Memory B cell (primary cell): ENCODE results near the gene CBARP.

Experiments used
- ATAC-seq: fragments of 150-1000 bp; cut with Tn5 transposase; 2 replicates; pipeline ENCODE4 v1.10.0; 2021; ENCODE audit warnings: low read depth, mild to moderate bottlenecking, moderate library complexity
- DNase-seq, 2 donors: peaks; one replicate each; pipeline ENCODE4 v3.0.0; 2022; ENCODE audit warnings: low spot score in 2 of 2
- H3K27ac Mint-ChIP-seq: one replicate; pipeline ENCODE4 v1.8.0; 2022; ENCODE audit warnings: mild to moderate bottlenecking, moderate library complexity, mixed read lengths
- H3K27me3 Mint-ChIP-seq: one replicate; pipeline ENCODE4 v1.8.0; 2022; ENCODE audit warnings: mixed read lengths
- H3K36me3 Mint-ChIP-seq: one replicate; pipeline ENCODE4 v1.8.0; 2022; ENCODE audit warnings: mild to moderate bottlenecking, mixed read lengths
- H3K4me1 Mint-ChIP-seq: one replicate; pipeline ENCODE4 v1.8.0; 2022; ENCODE audit warnings: mixed read lengths
- H3K4me3 Mint-ChIP-seq: one replicate; pipeline ENCODE4 v1.8.0; 2022; ENCODE audit warnings: mild to moderate bottlenecking, moderate library complexity, mixed read lengths
- H3K9me3 Mint-ChIP-seq: one replicate; pipeline ENCODE4 v1.8.0; 2022; ENCODE audit warnings: mixed read lengths

Gene CBARP

DNA sequence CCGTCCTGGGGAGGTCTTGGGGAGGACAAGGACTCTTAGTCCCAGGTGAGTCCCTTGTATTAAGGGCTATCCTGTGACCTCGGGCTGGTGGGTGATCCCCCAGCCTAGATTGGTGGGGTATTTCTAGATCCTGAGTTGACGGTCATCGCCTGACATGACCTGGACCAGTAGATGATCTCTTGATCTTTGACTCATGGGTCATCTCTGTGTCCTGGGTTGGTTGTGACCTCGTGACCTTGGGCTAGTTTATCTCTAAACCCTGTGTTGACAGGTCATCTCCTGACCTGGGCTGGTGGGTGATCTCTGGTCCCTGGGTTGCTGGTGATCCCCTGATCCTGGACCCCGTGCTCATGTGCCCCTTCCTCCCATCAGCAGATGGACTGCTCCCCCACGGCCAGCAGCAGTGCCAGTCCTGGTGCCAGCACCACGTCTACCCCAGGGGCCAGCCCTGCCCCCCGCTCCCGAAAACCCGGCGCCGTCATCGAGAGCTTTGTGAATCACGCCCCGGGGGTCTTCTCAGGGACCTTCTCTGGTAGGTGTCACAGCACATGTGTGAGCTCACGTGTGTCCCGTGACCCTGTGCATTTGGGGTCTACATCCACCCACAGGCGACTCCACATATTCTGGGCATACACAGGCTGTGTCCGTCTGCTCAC, 16.9 kb upstream of the CBARP start:
- Mint-ChIP-seq H3K4me1 (peaks cover 15% of the 10 kb centered on the region), H3K27ac (peak overlapping the region; percentile 35), H3K36me3 (peaks cover 17% of the 10 kb centered on the region), H3K27me3 (no peaks in the 10 kb centered on the region), H3K9me3 (no peaks in the 10 kb centered on the region), H3K4me3 (peak overlapping the region; percentile 29)
- no peak for DNase-seq
- ATAC-seq = no peak

DNA sequence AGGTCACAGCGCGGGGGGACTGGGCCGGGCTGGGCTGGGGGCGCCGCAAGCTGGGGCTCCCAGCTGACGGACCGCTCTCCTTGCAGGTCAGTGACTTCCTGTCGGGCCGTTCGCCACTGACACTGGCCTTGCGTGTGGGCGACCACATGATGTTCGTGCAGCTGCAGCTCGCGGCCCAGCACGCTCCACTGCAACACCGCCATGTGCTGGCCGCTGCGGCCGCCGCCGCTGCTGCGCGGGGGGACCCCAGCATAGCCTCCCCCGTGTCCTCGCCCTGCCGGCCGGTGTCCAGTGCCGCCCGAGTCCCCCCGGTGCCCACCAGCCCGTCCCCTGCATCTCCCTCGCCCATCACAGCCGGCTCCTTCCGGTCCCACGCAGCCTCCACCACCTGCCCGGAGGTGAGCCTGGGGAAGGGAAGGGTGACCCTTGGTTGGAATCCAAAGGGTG, 16.3 kb upstream of the CBARP start:
- Mint-ChIP-seq H3K9me3 (no peaks in the 10 kb centered on the region), H3K27me3 (no peaks in the 10 kb centered on the region), H3K4me3 (peak overlapping the region; percentile 11), H3K36me3 (peaks cover 17% of the 10 kb centered on the region), H3K27ac (no peak overlapping the region), H3K4me1 (peaks cover 13% of the 10 kb centered on the region)
- no peak for ATAC-seq
- no peak for DNase-seq

DNA sequence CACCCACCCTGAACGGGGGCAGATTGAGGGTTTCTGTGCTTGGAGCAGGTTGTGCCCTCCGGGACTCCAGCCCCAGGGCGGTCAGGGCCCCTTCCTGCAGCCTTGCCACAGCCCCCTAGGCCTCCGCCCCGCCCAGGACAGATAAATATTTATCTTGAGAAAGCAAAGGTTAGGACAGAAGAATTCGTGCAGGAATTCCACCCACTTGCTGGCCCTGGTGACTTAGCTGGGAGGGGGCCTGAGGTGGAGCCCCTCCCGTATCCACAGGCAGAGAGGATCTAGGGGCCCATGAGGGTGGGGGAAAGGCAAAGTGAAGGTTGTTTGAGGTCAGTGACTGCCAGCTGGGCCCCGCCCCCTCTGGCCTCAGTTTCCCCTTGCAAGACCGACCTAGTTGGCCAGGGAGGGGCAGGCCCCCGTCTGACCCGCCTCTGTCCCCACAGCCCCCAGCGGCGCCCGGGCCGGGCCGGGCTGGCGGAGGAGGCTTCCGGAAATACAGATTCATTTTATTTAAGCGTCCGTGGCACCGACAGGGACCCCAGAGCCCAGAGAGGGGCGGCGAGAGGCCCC, 15.8 kb upstream of the CBARP start:
- no peaks in the 10 kb centered on the region for H3K27me3 Mint-ChIP-seq
- no peaks in the 10 kb centered on the region for H3K9me3 Mint-ChIP-seq
- H3K4me3 Mint-ChIP-seq = peak overlapping the region; percentile 91
- peaks cover 13% of the 10 kb centered on the region for H3K4me1 Mint-ChIP-seq
- H3K36me3 Mint-ChIP-seq = peaks cover 17% of the 10 kb centered on the region
- H3K27ac Mint-ChIP-seq = peak overlapping the region; percentile 85
- ATAC-seq (no peak), DNase-seq (no peak)

DNA sequence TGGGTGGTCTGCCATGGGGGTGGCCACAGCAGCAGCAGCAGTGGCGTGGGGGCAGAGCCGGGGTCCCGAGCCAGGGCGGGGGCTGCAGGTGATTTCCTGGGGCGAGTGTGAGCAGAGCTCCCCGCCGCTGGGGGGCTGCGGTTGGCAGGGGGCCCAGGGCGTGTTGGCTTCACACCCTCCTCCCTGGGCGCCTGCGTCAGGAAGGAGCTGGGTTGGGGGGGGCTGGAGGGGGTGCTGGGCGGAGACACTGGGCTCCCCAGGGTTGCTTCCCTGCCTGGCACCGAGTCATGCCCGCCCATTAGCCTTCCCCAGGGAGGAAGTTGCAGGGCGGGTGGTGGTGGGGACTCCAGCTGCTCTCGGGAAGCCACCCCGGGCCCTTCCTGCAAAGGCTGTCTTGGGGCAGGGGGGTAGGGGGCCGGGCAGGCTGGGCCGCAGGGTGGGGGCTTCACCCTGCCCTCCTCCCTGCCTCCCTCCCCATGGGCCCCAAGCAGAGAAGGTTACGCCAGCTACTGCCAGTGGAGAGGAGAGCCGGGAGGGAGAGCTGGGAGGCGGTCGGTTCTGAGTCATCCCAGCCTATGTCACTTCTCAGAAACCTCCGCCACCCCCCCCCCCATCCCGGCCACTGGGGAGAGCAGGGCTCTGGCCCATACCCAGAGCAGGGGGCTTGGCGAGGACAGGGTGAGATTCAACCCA, 15.2 kb upstream of the CBARP start:
- Mint-ChIP-seq H3K27ac (peak overlapping the region; percentile 85), H3K9me3 (no peaks in the 10 kb centered on the region), H3K36me3 (peaks cover 17% of the 10 kb centered on the region), H3K4me3 (peak overlapping the region; percentile 91), H3K4me1 (peaks cover 13% of the 10 kb centered on the region), H3K27me3 (no peaks in the 10 kb centered on the region)
- DNase-seq (peak; percentile 65 to 79), ATAC-seq (peak; percentile 28)

DNA sequence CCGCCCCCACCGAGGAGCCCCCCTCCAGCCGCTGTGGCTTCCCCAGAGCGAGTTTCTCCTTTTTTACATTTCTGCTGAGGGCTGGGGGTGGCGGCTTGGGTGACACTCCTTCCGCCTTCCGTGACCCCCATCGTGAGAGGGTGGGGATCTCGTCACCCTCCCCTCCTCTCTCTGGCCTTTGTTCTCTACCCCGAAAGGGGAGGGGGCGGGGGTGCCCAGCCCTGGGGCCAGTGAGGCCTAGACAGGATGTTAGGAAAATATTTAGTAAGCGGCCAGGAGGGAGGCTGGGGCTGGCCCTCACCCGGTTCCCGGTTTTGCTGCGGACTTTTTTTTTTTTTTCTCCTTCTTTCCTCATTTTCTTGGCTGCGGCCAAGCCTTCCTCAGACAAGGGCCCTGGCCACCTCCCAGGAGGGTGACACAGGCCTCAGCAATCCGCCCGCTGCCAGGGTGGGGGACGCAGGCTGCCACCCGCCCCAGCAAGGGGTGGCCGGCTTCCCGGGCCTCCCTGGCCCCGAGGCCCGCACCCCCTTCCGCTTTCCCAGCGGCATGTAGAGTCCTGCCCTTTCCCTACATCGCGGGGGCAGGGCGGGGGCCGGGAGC, 14.5 kb upstream of the CBARP start:
- Mint-ChIP-seq H3K4me1 (peaks cover 10% of the 10 kb centered on the region), H3K9me3 (no peaks in the 10 kb centered on the region), H3K27ac (peak overlapping the region; percentile 85), H3K4me3 (peak overlapping the region; percentile 91), H3K27me3 (no peaks in the 10 kb centered on the region), H3K36me3 (peaks cover 12% of the 10 kb centered on the region)
- ATAC-seq = peak; percentile 9
- peak; percentile 53 to 60 for DNase-seq

DNA sequence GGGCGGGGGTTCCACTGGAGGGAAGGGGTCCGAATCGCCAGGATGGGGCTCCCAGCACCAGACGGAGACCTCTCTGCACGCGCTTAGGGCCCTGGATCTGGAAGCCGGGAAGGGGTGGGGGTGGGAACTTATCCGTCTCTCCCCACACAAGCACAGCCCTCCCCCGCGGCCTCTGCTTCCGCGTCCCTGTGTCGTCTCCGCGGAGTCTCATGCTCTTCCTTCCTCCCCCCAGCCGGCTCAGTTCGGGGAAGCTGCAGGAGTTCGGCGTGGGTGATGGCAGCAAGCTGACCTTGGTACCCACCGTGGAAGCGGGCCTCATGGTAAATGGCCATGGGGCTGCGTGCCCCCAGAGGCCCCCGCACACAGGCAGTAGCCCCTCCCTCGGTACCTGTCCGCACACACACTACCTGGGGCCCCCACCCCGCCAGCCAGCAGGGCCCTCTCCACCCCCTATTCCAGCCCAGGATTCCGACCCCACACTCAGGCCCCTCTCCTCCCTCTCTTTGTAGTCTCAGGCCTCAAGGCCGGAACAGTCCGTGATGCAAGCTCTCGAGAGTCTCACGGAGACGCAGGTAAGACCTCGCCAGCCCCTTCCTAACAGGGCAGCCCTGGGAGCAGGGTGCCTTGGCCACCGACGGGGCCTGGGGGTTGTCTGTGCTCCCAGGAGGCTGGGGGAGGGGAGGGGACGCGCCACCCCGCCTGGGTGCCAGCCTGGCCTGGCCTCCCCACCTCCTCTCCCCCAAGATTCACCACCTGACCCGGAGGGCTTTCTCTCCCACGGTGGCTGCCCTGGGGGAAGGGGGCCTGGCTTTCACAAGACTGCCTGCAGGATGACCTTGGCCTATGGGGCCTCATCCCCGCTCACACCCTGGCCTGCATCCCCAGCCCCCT, 13.8 kb upstream of the CBARP start:
- peak in 1 of 2 donors; percentile 65 for DNase-seq
- peak overlapping the region; percentile 85 for H3K27ac Mint-ChIP-seq
- no peak for ATAC-seq
- H3K4me3 Mint-ChIP-seq = peak overlapping the region; percentile 91
- no peaks in the 10 kb centered on the region for H3K9me3 Mint-ChIP-seq
- H3K27me3 Mint-ChIP-seq = no peaks in the 10 kb centered on the region
- peaks cover 12% of the 10 kb centered on the region for H3K36me3 Mint-ChIP-seq
- H3K4me1 Mint-ChIP-seq = peaks cover 9% of the 10 kb centered on the region

DNA sequence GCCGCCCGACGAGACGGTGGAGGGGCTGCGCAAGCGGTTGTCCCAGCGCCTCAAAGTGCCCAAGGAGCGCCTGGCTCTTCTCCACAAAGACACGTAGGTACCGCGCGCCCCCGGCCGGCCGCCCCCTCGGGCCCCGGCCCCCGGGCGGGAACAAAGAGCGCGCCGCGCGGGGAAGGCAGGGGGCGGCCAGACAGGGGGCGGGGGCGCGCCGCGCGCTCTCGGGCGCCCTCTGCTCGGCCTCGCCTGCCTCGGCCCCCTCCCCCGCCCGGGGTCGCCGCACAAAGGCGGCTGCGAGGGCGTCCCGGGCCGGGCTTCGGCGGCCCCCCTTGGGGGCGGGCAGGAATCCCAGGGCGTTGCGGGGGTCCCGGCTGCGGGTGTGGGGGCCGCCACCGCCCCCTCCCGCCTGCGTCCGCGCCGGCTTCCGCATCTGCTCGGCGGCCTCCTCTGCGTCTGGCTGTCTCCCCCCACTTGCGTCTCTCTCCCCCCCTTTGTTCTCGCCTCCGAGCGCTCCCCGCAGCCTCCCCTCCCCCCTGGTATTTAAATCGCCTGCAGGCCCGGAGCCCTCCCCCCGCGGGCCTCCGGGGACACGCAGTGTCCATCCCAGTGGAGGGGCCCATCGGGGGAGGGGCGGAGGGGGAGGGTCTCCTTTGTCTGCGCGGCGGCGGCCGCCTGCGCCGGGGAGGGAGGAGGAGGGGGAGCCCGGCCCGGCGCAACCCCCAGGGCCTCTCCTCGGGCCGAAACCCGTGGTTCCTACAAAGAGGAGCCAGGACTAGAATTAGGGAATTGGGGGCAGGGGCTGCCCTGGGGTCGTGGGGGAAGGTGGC, 12.8 kb upstream of the CBARP start:
- peaks cover 9% of the 10 kb centered on the region for H3K4me1 Mint-ChIP-seq
- no peaks in the 10 kb centered on the region for H3K9me3 Mint-ChIP-seq
- H3K27ac Mint-ChIP-seq = peak overlapping the region; percentile 85
- ATAC-seq (no peak), DNase-seq (peak; percentile 58 to 65)
- H3K36me3 Mint-ChIP-seq = peaks cover 12% of the 10 kb centered on the region
- H3K4me3 Mint-ChIP-seq = peak overlapping the region; percentile 91
- H3K27me3 Mint-ChIP-seq = no peaks in the 10 kb centered on the region

DNA sequence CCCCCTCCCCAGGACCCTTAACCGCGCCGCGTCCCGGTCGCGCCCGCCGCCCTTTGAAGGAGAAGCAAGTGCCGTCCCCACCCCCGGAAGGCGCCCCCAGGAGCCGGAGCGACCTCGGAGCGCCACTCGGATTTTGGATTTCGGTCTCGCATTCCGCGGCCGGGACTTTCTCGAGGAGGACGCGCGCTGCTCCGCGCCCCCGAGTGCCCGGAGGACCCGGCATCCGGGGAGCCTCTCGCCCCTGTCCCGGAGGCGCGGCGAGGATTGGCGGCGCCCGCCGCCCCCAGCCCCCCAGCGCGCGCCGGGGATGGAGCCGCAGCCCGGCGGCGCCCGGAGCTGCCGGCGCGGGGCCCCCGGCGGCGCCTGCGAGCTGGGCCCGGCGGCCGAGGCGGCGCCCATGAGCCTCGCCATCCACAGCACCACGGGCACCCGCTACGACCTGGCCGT, 12.2 kb upstream of the CBARP start:
- Mint-ChIP-seq H3K9me3 (no peaks in the 10 kb centered on the region), H3K27ac (peak overlapping the region; percentile 78), H3K4me3 (peak overlapping the region; percentile 82), H3K36me3 (peaks cover 8% of the 10 kb centered on the region), H3K27me3 (no peaks in the 10 kb centered on the region), H3K4me1 (peaks cover 9% of the 10 kb centered on the region)
- no peak for ATAC-seq
- no peak for DNase-seq

DNA sequence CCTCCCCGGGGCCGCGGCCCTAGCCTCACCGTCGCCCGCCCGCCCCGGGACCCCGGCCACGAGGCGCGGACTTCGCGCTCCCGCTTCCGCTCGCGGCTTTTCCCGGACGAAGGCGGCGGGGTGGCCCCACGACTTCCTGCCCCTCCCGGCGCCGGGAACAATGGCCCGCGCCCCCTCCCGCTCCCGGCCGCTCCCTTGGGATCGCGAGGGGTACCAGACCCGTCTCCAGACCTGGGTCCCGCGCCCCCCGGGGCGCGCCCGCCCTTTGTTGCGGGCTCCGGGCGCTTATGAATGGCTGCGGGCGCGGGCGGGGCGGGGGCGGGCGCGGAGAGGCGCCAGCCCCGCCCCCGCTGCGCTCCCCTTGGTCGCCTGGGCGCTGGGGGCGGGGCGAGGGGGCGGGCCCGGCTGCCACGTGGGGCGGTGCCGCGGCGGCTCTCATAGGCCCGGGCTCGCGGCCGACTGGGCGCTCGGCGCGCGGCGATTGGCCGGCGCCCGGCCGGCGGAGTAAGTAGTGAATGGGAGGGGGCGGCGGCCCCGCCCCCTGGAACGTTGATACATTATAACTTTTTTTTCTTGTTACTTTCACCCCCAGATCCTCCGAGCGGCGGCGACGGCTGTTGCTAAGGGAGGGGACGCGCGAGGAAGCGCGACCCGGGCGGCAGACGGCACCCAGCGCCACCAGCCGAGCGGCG, 11.6 kb upstream of the CBARP start:
- Mint-ChIP-seq H3K4me1 (peaks cover 12% of the 10 kb centered on the region), H3K9me3 (no peaks in the 10 kb centered on the region), H3K36me3 (peaks cover 5% of the 10 kb centered on the region), H3K27ac (peak overlapping the region; percentile 78), H3K27me3 (no peaks in the 10 kb centered on the region), H3K4me3 (peak overlapping the region; percentile 82)
- DNase-seq (peak; percentile 85 to 87), ATAC-seq (peak; percentile 57)

DNA sequence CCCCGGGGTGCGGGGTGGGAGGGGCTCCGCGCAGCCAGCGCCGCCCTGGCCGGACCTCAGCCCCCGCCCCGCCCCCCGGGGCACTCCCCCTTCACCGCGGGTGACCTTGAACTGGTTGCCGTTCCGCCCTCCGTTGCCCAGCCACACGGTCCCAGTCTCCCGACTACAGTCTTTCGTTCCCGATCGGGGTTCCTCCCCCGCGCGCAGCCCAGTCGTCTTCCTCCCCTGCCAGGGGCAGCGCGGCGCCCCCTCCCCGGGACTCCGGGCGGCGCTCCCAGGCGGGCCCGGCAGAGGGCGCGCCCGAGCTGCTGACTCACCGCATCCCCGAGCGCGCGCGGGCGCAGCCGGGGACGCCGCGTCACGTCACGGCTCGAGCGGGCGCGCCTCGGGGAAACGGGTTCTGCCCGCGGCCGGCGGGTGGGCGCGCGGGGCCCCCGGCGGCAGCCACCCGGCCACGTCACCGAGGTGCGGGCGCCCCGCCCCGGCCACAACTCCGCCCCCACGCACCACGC, 11.0 kb upstream of the CBARP start:
- peak; percentile 31 for ATAC-seq
- Mint-ChIP-seq H3K36me3 (peaks cover 5% of the 10 kb centered on the region), H3K4me3 (peak overlapping the region; percentile 80), H3K4me1 (peaks cover 12% of the 10 kb centered on the region), H3K9me3 (no peaks in the 10 kb centered on the region), H3K27ac (peak overlapping the region; percentile 82), H3K27me3 (no peaks in the 10 kb centered on the region)
- DNase-seq = peak; percentile 86 to 95

DNA sequence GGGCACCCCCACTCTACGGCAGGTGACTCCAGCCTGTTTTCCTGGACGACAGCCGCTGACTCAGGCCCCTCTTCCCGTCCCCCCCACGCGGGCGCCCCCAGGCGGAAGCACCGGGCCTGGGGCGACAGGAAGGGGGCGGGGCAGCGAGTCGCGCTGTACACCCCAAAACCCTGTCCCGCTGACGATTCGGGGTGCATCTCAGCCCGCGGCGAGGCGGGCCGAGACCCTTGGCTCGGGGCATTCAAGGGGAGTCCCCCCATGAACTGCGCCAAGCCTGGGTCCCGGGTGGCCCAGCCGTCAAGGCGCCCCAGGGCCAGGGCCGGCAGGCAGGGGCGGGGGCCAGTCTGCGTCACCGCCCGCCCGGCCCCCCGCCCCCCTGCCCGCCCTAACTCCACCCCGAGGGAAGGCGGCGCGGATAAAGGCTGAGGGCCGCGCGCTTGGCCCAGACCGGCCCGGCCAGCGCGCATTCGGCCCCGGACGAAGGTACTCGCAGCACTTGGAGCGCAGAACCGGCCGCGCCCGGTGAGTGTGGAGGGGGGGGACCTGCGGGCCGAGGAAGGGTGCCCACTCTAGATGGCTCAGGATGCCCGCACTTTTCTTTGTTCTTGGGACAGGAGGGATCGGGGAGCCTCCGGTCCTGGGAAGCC, 10.5 kb upstream of the CBARP start, which contains the start of gene MIDN:
TSS of gene MIDN (plus strand) at position 445 of the 647 bp plus-strand sequence. CDS start 1,714 bp downstream, outside the sequence.
- H3K4me1 Mint-ChIP-seq = peaks cover 9% of the 10 kb centered on the region
- H3K36me3 Mint-ChIP-seq = peaks cover 2% of the 10 kb centered on the region
- DNase-seq (peak; percentile 63 to 81), ATAC-seq (peak; percentile 8)
- peak within 1 kb of the TSS; percentile 82 for H3K27ac Mint-ChIP-seq
- H3K4me3 Mint-ChIP-seq = peak within 1 kb of the TSS; percentile 80
- no peaks in the 10 kb centered on the region for H3K9me3 Mint-ChIP-seq
- no peaks in the 10 kb centered on the region for H3K27me3 Mint-ChIP-seq

DNA sequence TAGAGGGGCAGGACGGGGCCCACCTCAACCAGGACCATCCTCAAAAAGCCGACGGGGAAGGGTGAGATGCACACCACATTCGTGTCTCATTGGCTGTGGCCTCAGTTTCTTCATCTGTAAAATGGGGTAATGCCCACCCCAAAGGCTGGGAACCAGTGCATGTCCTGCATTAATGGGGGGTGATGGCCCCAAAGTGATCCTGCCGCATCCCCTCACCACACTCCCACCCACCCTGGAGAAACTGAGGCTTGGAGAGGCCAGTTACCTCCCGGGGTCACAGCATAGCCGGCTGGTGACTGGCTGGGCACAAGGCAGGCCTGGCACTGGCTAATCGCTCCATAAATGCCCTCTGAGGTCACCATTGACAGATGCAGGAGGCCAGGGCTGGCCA, 9.9 kb upstream of the CBARP start:
- DNase-seq (no peak), ATAC-seq (no peak)
- peaks cover 2% of the 10 kb centered on the region for H3K36me3 Mint-ChIP-seq
- peaks cover 9% of the 10 kb centered on the region for H3K4me1 Mint-ChIP-seq
- peak overlapping the region; percentile 34 for H3K4me3 Mint-ChIP-seq
- H3K9me3 Mint-ChIP-seq = no peaks in the 10 kb centered on the region
- H3K27me3 Mint-ChIP-seq = no peaks in the 10 kb centered on the region
- H3K27ac Mint-ChIP-seq = peak overlapping the region; percentile 82
